HepG2 (cell line): Measurements from ENCODE around the gene POGLUT3. TPM values are rescaled to one million over a fixed set of nuclear protein-coding genes. Genes with fewer than 3 reads are reported as not detected.
A peak's percentile ranks its signal among the peaks of the same experiment; 100 is the strongest.

Source experiments
- ATAC-seq: fragments of 200-7000 bp; cut with Tn5 transposase; 3 replicates; pipeline ENCODE4 v1.9.1; 2020; ENCODE audit warnings: mild to moderate bottlenecking, moderate library complexity
- BruUV-seq: library from RNA; stranded (reverse); fragments of 400-500 nt; replicated peaks from 2 replicates; lab custom pipeline; 2021; lab: Mats Ljungman, UMichigan
- CTCF ChIA-PET: fragments of 300-600 bp; formaldehyde crosslinking; extraction: SDS; loops from one replicate; lab custom pipeline; 2021; ENCODE audit warnings: low total read pairs, inconsistent platforms, low intra/inter-chr PET ratio; lab: Yijun Ruan, JAX
- POLR2A ChIA-PET: fragments of 350-600 bp; sonication (Branson Sonifier 250); formaldehyde crosslinking; loops from one replicate; lab custom pipeline; 2020; ENCODE audit warnings: antibody characterized with exemption, inconsistent platforms; lab: Yijun Ruan, JAX
- DNase-seq: peaks from one replicate; pipeline ENCODE4 v3.0.0-alpha.2; 2015; ENCODE audit warnings: low spot score
- FAIRE-seq: peaks from 3 replicates; lab custom pipeline; 2011; peaks lifted over from hg19 to GRCh38; lab: Jason Lieb, UNC
- H2AFZ ChIP-seq: one replicate; pipeline ENCODE4 v1.6.1; 2011; ENCODE audit warnings: low read length, inconsistent platforms
- H3K27ac ChIP-seq: fragments of 300-600 bp; 3 replicates; pipeline ENCODE4 v1.8.0; 2011; ENCODE audit warnings: mixed run types, mild to moderate bottlenecking, mixed read lengths, low read length, inconsistent platforms; ENCODE audit not compliant: insufficient read depth; ENCODE audit errors: extremely low read length
- H3K27me3 ChIP-seq, 2 experiments: fragments of 200-600 bp in 1 of 2; 2 replicates in 1 of 2; 3 replicates in 1 of 2; pipeline versions ENCODE4 v1.6.0 to v1.8.0; 2011; ENCODE audit warnings: low read length in 2 of 2, mild to moderate bottlenecking in 2 of 2, moderate library complexity in 2 of 2, inconsistent platforms in 1 of 2; ENCODE audit not compliant: insufficient read depth in 2 of 2, control insufficient read depth in 1 of 2
- H3K36me3 ChIP-seq, 2 experiments: fragments of 200-600 bp in 1 of 2; replicated peaks in 1 of 2; 2 replicates in 1 of 2; 3 replicates in 1 of 2; pipeline versions ENCODE4 v1.5.1 to v1.8.0; 2011; ENCODE audit warnings: low read length in 2 of 2, inconsistent platforms in 1 of 2; ENCODE audit not compliant: insufficient read depth in 2 of 2, control insufficient read depth in 1 of 2
- H3K4me1 ChIP-seq: 2 replicates; pipeline ENCODE4 v1.5.1; 2012; ENCODE audit warnings: low read length, inconsistent platforms; ENCODE audit not compliant: insufficient read depth
- H3K4me2 ChIP-seq: 2 replicates; pipeline ENCODE4 v1.6.0; 2011; ENCODE audit warnings: low read depth, low read length, inconsistent platforms
- H3K4me3 ChIP-seq, 3 experiments: fragments of 200-600 bp in 1 of 3; sonication (generic), shearing (Covaris generic) in 1 of 3; replicated peaks in 1 of 3; 2 replicates each; pipeline ENCODE4 v1.5.1; 2011 to 2016; ENCODE audit warnings: low read length in 3 of 3, inconsistent platforms in 2 of 3, low read depth in 2 of 3, mild to moderate bottlenecking in 2 of 3, control low read depth in 1 of 3, mixed read lengths in 1 of 3; ENCODE audit not compliant: insufficient read depth in 1 of 3
- H3K79me2 ChIP-seq: one replicate; pipeline ENCODE4 v1.6.1; 2011; ENCODE audit warnings: low read length, inconsistent platforms; ENCODE audit not compliant: insufficient read depth
- H3K9ac ChIP-seq: 2 replicates; pipeline ENCODE4 v1.6.0; 2011; ENCODE audit warnings: mild to moderate bottlenecking, low read depth, low read length, inconsistent platforms; ENCODE audit not compliant: insufficient read depth
- H3K9me3 ChIP-seq: 2 replicates; pipeline ENCODE4 v1.5.1; 2012; ENCODE audit warnings: mild to moderate bottlenecking, low read length
- H4K20me1 ChIP-seq: 2 replicates; pipeline ENCODE4 v1.6.0; 2011; ENCODE audit warnings: inconsistent platforms, mild to moderate bottlenecking, low read length, moderate library complexity; ENCODE audit not compliant: insufficient read depth
- ATF7-NPFF ChIP-seq: sonication (generic); formaldehyde crosslinking; IDR thresholded peaks from 2 replicates; pipeline ENCODE4 v1.8.1; 2023; ENCODE audit warnings: mild to moderate bottlenecking, low read depth, missing genetic modification reagents, moderate library complexity
- CBX1 ChIP-seq: IDR thresholded peaks from one replicate; pipeline ENCODE4 v1.6.1; 2016; ENCODE audit warnings: antibody characterized with exemption, low read depth
- ELF3 ChIP-seq: IDR thresholded peaks from 2 replicates; pipeline ENCODE4 v1.6.1; 2016; ENCODE audit warnings: missing genetic modification reagents, missing compliant biosample characterization
- FOXC1 ChIP-seq: sonication (generic); formaldehyde crosslinking; IDR thresholded peaks from 2 replicates; pipeline ENCODE4 v1.8.0; 2022; ENCODE audit warnings: mild to moderate bottlenecking, missing genetic modification reagents, borderline replicate concordance
- SOX6 ChIP-seq, 2 experiments: fragments of 450-650 bp in 1 of 2; sonication (generic) in 1 of 2; formaldehyde crosslinking in 1 of 2; IDR thresholded peaks; 2 replicates each; pipeline versions ENCODE4 v1.4.0 to v1.6.1; 2017 to 2020; ENCODE audit warnings: antibody characterized with exemption in 1 of 2, mild to moderate bottlenecking in 1 of 2, missing genetic modification reagents in 1 of 2
- ZNF331 ChIP-seq: sonication (generic); formaldehyde crosslinking; IDR thresholded peaks from 2 replicates; pipeline ENCODE4 v1.4.0; 2020; ENCODE audit warnings: missing genetic modification reagents
- ZNF431 ChIP-seq: sonication (generic); formaldehyde crosslinking; IDR thresholded peaks from 2 replicates; pipeline ENCODE4 v1.9.0; 2022; ENCODE audit warnings: missing genetic modification reagents, low read depth, mild to moderate bottlenecking, borderline replicate concordance
- ZNF44 ChIP-seq: sonication (generic); formaldehyde crosslinking; IDR thresholded peaks from 2 replicates; pipeline ENCODE4 v1.5.1; 2020; ENCODE audit warnings: mild to moderate bottlenecking, missing genetic modification reagents
- ZNF547 ChIP-seq: sonication (generic); formaldehyde crosslinking; IDR thresholded peaks from 2 replicates; pipeline ENCODE4 v1.5.1; 2020; ENCODE audit warnings: mild to moderate bottlenecking, missing genetic modification reagents
- ZNF614 ChIP-seq: IDR thresholded peaks from 2 replicates; pipeline ENCODE4 v1.6.1; 2018; ENCODE audit warnings: missing biosample characterization, missing genetic modification reagents, inconsistent platforms, borderline replicate concordance
- ZNF670 ChIP-seq: sonication (generic); formaldehyde crosslinking; IDR thresholded peaks from 2 replicates; pipeline ENCODE4 v1.8.0; 2022; ENCODE audit warnings: mild to moderate bottlenecking, missing genetic modification reagents, borderline replicate concordance
- WGBS: methylation state at CpG from one replicate; pipeline ENCODE4 v1.1.6; 2017; ENCODE audit warnings: low lambda C conversion rate; 5-methylcytosine and 5-hydroxymethylcytosine counted together
- in situ Hi-C: cut with HindIII; loops from 2 replicates; pipeline ENCODE4 v1.10.0; 2017; ENCODE audit warnings: low pct_unique_long_range_greater_than_20kb; ENCODE audit not compliant: extremely low pct_ligation_motif_present
- intact Hi-C: fragments of 100-400 bp; cut with micrococcal nuclease; formaldehyde crosslinking; loops from one replicate; pipeline ENCODE4 v1.10.0; 2022; ENCODE audit not compliant: unreplicated experiment
- polyA plus RNA-seq, 8 experiments: library from polyadenylated mRNA; depleted of rRNA in 3 of 8; stranded (reverse) in 7 of 8; unstranded in 1 of 8; fragments of >200 nt; fragmentation: Illumina TruSeq in 4 of 8; extraction: Trizol in 4 of 8; gene quantifications; 2 replicates each; pipeline versions ENCODE4 v1.2.1 to v1.2.3, GENCODE V29; 2011 to 2016; ENCODE audit warnings: low read depth in 4 of 8, missing spikeins in 1 of 8, mixed read lengths in 1 of 8; ENCODE audit not compliant: insufficient read depth in 1 of 8
- total RNA-seq, 5 experiments: library from RNA; depleted of rRNA; stranded (reverse); fragments of >200 nt; fragmentation: Illumina TruSeq; extraction: Trizol; gene quantifications; 2 replicates each; pipeline ENCODE4 v1.2.3, GENCODE V29; 2016; ENCODE audit warnings: low read depth in 1 of 5
- TF ChIP-seq, protein P1 (sequence below): sonication (generic); formaldehyde crosslinking; IDR thresholded peaks from 2 replicates; pipeline ENCODE4; 2020; ENCODE audit warnings: missing genetic modification reagents, mild to moderate bottlenecking, borderline replicate concordance
- TF ChIP-seq, protein P2 (sequence below): IDR thresholded peaks from 2 replicates; pipeline ENCODE4 v1.6.1; 2016; ENCODE audit warnings: mild to moderate bottlenecking
- TF ChIP-seq, protein P3 (sequence below): sonication (generic); formaldehyde crosslinking; IDR thresholded peaks from 2 replicates; pipeline ENCODE4 v1.5.0; 2020; ENCODE audit warnings: mild to moderate bottlenecking, missing genetic modification reagents

POGLUT3 gene
- total and polyA plus RNA-seq, 2 of the 13 experiments (the other 11 are each of a cell fraction or from before 2014, with no cell fraction given): 14.3 to 22.0 TPM

DNA sequence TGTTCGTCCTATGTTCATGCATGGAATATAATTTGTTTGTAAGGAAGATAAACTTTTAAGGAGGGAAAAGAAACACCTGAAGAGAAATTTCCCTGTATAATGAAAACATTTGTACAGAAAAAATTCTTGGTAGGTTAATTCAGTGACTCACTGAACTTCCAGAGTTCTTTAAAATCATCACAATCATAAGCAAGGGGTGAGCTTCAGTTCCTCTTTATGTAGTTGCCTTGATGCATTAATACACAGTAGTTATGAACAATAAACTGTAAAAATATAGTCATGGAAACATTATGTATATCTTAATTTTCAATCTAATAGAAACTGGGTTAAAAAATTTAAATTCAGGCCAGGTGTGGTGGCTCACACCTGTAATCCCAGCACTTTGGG is 29.7 kb downstream of the POGLUT3 start (continued):
- TF ChIP-seq, protein P1, sequence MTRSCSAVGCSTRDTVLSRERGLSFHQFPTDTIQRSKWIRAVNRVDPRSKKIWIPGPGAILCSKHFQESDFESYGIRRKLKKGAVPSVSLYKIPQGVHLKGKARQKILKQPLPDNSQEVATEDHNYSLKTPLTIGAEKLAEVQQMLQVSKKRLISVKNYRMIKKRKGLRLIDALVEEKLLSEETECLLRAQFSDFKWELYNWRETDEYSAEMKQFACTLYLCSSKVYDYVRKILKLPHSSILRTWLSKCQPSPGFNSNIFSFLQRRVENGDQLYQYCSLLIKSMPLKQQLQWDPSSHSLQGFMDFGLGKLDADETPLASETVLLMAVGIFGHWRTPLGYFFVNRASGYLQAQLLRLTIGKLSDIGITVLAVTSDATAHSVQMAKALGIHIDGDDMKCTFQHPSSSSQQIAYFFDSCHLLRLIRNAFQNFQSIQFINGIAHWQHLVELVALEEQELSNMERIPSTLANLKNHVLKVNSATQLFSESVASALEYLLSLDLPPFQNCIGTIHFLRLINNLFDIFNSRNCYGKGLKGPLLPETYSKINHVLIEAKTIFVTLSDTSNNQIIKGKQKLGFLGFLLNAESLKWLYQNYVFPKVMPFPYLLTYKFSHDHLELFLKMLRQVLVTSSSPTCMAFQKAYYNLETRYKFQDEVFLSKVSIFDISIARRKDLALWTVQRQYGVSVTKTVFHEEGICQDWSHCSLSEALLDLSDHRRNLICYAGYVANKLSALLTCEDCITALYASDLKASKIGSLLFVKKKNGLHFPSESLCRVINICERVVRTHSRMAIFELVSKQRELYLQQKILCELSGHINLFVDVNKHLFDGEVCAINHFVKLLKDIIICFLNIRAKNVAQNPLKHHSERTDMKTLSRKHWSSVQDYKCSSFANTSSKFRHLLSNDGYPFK: no peak
- TF ChIP-seq ELF3 (CRISPR knock-in tag) (no peak), ZNF44 (CRISPR knock-in tag) (no peak), ATF7-NPFF (CRISPR knock-in tag) (no peak)

DNA sequence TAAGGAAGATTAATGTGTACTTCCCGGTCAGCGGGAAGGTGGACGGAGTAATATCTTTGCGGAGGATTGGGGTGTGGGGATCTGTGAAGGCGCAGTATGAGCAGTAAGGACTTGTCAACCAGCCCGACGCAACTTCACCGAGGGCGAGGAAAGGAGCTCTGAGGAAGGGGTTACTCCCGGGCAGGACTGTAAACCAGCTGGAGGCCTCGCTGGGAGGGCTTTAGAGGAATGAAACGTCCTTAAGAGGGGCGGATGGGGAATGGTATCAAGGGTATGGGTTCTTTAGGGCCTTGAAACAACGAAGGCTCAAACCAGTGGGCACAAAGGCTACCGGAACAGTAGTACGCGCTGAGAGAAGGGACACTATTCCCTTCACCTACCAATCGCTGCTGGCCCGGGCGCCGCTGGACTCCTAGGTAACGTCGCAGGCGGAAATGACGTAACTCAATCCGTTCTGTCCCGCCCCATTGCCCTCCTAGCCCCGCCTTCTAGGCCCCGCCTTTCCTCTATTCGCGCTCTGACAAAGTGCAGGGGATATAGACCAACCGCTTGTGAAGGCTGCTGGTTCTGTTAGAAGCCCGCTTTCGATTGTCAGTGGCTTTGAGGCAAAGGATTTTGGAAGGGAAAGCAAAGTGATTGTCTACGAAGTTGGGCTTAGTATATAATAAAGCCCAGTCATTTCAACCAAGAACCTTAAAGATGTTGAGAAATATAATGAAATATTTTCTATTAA is 30.9 kb downstream of the POGLUT3 start, which contains the start of gene C11orf65:
Gene C11orf65, minus strand, starts transcription at position 439 of the 733 bp plus-strand sequence. CDS start 5,970 bp downstream, outside the sequence.
- Histone ChIP-seq H3K9ac (peak within 1 kb of the TSS; percentile 97), H3K79me2 (no peaks in the 10 kb centered on the region), H3K4me2 (peak within 1 kb of the TSS; percentile 75), H3K4me1 (peaks cover 14% of the 10 kb centered on the region), H3K27ac (peak within 1 kb of the TSS; percentile 99), H4K20me1 (no peaks in the 10 kb centered on the region), H3K4me3 (peak within 1 kb of the TSS; percentile 66 to 82 (median 81)), H2AFZ (peak within 1 kb of the TSS; percentile 69), H3K9me3 (no peaks in the 10 kb centered on the region), H3K36me3 (no peaks in the 10 kb centered on the region), H3K27me3 (no peaks in the 10 kb centered on the region; a peak in 1 of 5 replicates)
- ChIA-PET POLR2A (interaction anchor here (1.5 kb wide), 1 partner anchor 31 kb away, joined by 5 read pairs; the partner anchor contains the start of gene POGLUT3), CTCF (no interaction called here)
- WGBS: under 1% methylated on average over 28 of the region's 35 CpGs
- in situ Hi-C loops (no loop called here), intact Hi-C loops (loop anchor here (1.0 kb wide), 1 partner anchor 30 kb away; no protein-coding TSS in a partner anchor)
- no TSS peak for BruUV-seq
- FAIRE-seq: peak; percentile 97
- ATAC-seq: peak; percentile 99
- peak; percentile 93 for DNase-seq
- TF ChIP-seq ZNF614 (CRISPR knock-in tag) (no peak), ZNF431 (CRISPR knock-in tag) (peak; percentile 71; the same call in 1 of the 2 replicates), ZNF331 (CRISPR knock-in tag) (no peak), ZNF670 (peak; percentile 65; the same call in 1 of the 2 replicates), CBX1 (no peak), FOXC1 (CRISPR knock-in tag) (peak; percentile 86; the same call in 1 of the 2 replicates), SOX6 (IDR thresholded peaks at IDR 0.05) (no peak), SOX6 (CRISPR knock-in tag; IDR thresholded peaks at IDR 0.05) (peak; percentile 20; the same call in 1 of the 2 replicates), ZNF547 (CRISPR knock-in tag) (peak; percentile 59; the same call in 1 of the 2 replicates)
- TF ChIP-seq, protein P2, sequence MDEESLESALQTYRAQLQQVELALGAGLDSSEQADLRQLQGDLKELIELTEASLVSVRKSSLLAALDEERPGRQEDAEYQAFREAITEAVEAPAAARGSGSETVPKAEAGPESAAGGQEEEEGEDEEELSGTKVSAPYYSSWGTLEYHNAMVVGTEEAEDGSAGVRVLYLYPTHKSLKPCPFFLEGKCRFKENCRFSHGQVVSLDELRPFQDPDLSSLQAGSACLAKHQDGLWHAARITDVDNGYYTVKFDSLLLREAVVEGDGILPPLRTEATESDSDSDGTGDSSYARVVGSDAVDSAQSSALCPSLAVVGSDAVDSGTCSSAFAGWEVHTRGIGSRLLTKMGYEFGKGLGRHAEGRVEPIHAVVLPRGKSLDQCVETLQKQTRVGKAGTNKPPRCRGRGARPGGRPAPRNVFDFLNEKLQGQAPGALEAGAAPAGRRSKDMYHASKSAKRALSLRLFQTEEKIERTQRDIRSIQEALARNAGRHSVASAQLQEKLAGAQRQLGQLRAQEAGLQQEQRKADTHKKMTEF (CRISPR knock-in tag): 0 out of 2 replicates have a peak, but pooled peaks have one; percentile 26
- TF ChIP-seq, protein P3, sequence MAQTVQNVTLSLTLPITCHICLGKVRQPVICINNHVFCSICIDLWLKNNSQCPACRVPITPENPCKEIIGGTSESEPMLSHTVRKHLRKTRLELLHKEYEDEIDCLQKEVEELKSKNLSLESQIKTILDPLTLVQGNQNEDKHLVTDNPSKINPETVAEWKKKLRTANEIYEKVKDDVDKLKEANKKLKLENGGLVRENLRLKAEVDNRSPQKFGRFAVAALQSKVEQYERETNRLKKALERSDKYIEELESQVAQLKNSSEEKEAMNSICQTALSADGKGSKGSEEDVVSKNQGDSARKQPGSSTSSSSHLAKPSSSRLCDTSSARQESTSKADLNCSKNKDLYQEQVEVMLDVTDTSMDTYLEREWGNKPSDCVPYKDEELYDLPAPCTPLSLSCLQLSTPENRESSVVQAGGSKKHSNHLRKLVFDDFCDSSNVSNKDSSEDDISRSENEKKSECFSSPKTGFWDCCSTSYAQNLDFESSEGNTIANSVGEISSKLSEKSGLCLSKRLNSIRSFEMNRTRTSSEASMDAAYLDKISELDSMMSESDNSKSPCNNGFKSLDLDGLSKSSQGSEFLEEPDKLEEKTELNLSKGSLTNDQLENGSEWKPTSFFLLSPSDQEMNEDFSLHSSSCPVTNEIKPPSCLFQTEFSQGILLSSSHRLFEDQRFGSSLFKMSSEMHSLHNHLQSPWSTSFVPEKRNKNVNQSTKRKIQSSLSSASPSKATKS (CRISPR knock-in tag): no peak
